ENCODE results near the gene COL3A1.

Gene COL3A1

DNA sequence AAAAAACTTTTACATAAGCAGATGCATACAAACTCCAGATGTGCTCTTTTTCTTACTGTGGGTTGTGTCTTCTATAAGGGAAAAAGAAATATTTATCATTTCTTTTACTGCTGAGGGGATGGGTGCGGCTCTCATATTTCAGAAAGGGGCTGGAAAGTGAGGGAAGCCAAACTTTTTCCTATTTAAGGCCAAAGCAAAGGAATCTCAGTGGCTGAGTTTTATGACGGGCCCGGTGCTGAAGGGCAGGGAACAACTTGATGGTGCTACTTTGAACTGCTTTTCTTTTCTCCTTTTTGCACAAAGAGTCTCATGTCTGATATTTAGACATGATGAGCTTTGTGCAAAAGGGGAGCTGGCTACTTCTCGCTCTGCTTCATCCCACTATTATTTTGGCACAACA is at the start of gene COL3A1:
Gene COL3A1, plus strand, starts transcription at position 210 of the 400 bp plus-strand sequence. Its CDS starts 117 bp downstream, at position 327.
- in situ Hi-C loops (cut with MboI; ENCODE audit: low pct_unique_long_range_greater_than_20kb, low sequenced_read_pairs), result no loop called here
- no peak for DNase-seq

DNA sequence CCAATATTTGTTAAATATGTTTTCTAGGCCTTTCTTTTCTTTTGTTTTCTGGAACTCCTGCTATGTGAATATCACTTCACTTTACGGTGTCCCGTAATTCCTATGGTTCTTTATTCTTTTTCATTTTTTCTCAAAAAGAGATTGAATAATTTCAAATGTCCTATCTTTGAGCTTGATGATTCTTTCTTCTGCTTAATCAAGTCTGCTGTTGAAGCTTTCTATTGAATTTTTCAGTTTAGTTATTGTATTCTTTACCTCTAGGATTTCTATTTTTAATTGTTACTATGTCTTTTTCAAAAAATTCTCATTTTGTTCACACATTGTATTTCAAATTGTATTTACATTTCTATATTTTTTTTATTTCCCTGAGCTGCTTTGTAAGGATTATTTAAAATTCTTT is 45.5 kb upstream of the COL3A1 start:
- in situ Hi-C loops (cut with MboI; ENCODE audit: low pct_unique_long_range_greater_than_20kb, low sequenced_read_pairs), result no loop called here
- DNase-seq, result no peak

DNA sequence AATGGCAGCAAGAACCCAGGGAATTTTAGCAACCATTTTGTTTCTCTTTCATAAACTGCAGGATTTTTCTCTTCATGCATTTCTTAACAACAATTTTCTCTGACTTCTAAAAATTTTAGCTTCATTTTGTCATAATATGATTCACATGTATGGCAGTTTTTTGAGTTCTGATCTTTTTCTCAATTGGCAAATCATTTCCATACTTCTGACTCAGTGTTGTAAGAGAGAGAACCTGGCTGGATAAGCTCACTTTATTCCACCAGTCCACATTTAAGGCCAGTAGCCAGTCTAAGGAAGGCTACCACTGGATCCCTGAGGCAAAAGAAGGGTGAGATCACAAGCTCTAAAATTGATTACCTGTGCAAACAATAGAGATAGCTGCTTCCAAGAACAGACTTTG is 42.8 kb upstream of the COL3A1 start:
- in situ Hi-C loops (cut with MboI; ENCODE audit: low pct_unique_long_range_greater_than_20kb, low sequenced_read_pairs), result no loop called here
- DNase-seq, result no peak

- DNase-seq, result no peak
- in situ Hi-C loops (cut with MboI; ENCODE audit: low pct_unique_long_range_greater_than_20kb, low sequenced_read_pairs), result no loop called here
Observed at GRCh38 chr2:188937228-188938220, 36.6 kb upstream of the COL3A1 start.

GRCh38 chr2:188940171-188940570 is 34.0 kb upstream of the COL3A1 start:
- DNase-seq, result no peak
- in situ Hi-C loops (cut with MboI; ENCODE audit: low pct_unique_long_range_greater_than_20kb, low sequenced_read_pairs), result no loop called here

DNA sequence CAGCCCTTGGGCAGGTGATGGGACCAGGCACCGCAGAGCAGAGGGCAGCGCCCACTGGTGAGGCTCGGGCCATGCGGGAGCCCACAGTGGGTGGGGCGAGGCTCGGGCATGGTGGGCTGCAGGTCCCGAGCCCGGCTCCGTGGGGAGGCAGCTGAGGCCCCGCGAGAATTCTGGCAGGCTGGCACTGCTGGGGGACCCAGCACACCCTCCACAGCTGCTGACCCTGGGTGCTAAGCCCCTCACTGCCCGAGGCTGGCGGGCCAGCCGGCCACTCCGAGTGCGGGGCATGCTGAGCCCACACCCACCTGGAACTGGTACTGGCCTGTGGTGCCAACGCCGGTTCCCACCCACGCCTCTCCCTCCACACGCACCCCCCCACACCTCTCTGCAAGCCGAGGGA is 29.7 kb upstream of the COL3A1 start:
- in situ Hi-C loops (cut with MboI; ENCODE audit: low pct_unique_long_range_greater_than_20kb, low sequenced_read_pairs), result no loop called here
- DNase-seq, result no peak

GRCh38 chr2:188949046-188949818 is 24.9 kb upstream of the COL3A1 start:
- no peak for DNase-seq
- in situ Hi-C loops (cut with MboI; ENCODE audit: low pct_unique_long_range_greater_than_20kb, low sequenced_read_pairs), result no loop called here

GRCh38 chr2:188952901-188953300 is 21.3 kb upstream of the COL3A1 start:
- in situ Hi-C loops (cut with MboI; ENCODE audit: low pct_unique_long_range_greater_than_20kb, low sequenced_read_pairs), result no loop called here

GRCh38 chr2:188956290-188956689 is 17.9 kb upstream of the COL3A1 start:
- no peak for DNase-seq
- in situ Hi-C loops (cut with MboI; ENCODE audit: low pct_unique_long_range_greater_than_20kb, low sequenced_read_pairs), result no loop called here

More at GRCh38 chr2:188952901-188953300, 21.3 kb upstream of the COL3A1 start:
- DNase-seq, result no peak

GRCh38 chr2:188956961-188957360 is 17.2 kb upstream of the COL3A1 start:
- in situ Hi-C loops (cut with MboI; ENCODE audit: low pct_unique_long_range_greater_than_20kb, low sequenced_read_pairs), result no loop called here
- DNase-seq, result no peak

DNA sequence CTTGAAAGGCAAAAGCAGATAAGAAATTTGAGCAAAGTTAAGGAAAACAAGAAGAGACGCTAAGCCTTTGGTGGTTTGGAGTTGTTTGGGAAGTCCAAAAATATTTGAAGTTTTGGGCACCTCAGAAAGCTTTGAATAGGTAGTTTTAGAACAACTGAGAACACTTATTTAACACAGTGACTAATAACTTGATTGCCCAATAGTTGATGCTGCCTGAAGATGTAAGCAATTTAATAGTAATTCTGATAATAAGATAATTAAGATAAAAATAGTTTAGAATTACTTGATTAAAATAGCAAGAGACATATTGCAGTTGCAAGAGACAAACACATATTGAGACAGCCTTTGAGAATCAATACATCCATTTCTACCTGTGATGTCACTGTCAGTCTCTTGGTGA is 16.5 kb upstream of the COL3A1 start:
- in situ Hi-C loops (cut with MboI; ENCODE audit: low pct_unique_long_range_greater_than_20kb, low sequenced_read_pairs), result no loop called here
- no peak for DNase-seq

- in situ Hi-C loops (cut with MboI; ENCODE audit: low pct_unique_long_range_greater_than_20kb, low sequenced_read_pairs), result no loop called here
- DNase-seq, result no peak
Observed at GRCh38 chr2:188963741-188964140, 10.4 kb upstream of the COL3A1 start.

DNA sequence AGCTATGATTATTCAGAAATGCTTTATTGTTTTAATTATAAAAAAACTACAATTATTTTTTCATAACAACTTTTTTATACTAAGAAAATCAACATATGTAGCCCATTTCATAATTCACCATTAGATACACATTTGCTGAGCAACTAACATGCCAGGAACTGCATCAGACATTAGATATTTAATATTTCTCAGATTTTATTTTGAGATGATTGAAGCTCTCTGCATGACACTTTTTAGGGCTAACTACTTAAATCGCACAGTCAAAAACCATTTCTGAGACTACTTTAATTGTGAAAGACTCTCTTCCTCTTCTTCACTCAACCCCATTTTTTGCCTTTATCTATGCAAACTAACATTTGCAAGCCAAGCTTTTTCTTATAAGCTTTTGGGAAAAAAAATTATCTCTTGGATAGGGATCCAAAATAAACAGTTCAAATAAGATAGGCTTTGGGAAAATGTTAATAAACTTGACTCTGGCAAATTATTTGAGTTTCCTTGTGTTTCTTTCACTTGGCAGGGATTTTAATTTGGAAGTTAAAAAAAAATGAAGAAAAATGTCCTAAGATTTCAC is 9.1 kb upstream of the COL3A1 start:
- in situ Hi-C loops (cut with MboI; ENCODE audit: low pct_unique_long_range_greater_than_20kb, low sequenced_read_pairs), result no loop called here
- no peak for DNase-seq

DNA sequence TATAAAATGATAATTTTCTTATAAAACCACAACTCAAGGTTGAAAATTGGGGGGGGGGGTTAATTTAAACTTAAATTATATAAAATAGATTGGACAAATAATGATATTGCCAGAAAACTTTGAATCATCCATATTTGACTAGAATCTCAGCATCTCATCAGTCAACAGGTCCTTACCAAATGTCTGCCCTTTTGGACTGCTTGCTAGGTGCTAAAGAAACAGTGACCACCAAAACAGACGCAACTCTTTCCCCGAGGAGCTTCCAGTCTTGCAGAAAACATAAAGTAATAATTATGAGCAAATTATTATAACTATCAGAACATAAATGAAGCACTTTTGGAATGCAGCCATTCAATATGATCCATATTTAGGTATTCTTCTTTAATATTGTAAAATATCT is 8.6 kb upstream of the COL3A1 start:
- DNase-seq, result no peak
- in situ Hi-C loops (cut with MboI; ENCODE audit: low pct_unique_long_range_greater_than_20kb, low sequenced_read_pairs), result no loop called here

DNA sequence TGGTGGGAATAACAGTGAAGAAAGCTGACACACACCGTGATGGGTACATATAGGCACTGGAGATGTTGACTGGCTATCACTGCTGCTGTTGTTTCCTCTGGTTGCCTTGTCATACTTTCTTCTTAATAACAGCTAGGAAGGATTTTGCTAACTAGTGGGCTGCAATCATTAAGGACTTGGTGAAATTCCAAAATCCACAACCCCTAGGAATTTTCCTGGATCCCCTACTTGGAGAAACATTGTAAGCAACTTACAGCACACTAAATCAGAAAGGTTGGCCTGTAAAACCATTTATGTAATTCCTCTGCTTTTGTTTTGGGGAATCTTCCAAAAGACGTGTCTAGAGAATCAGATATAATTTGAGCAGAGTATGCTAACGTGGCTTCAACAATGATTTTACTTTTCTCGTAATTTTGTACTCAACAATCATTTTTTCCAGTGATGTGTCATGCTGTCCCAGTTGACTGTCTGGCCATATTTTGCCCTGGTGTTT is 8.0 kb upstream of the COL3A1 start:
- in situ Hi-C loops (cut with MboI; ENCODE audit: low pct_unique_long_range_greater_than_20kb, low sequenced_read_pairs), result no loop called here
- no peak for DNase-seq

- in situ Hi-C loops (cut with MboI; ENCODE audit: low pct_unique_long_range_greater_than_20kb, low sequenced_read_pairs), result no loop called here
- no peak for DNase-seq
Observed at GRCh38 chr2:188966728-188967440, 7.3 kb upstream of the COL3A1 start.

DNA sequence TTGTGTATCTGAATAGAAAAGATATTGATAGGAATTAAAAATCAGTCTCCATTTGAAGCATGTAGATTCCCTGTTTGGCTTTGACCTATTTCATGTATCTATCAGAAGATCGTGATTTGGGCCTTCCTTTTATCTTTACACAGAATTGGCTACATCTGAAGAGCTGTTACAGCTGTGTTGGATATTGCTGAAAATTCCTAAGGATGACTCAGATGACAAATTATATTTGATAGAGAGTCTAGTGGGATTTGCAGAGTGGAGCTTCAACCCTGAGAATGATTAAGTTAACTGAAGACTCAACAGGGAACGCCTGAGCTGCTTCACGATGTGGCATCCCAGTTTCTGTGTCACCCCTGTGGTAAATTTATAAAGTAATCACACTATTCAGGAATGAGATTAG is 4.9 kb upstream of the COL3A1 start:
- no peak for DNase-seq

DNA sequence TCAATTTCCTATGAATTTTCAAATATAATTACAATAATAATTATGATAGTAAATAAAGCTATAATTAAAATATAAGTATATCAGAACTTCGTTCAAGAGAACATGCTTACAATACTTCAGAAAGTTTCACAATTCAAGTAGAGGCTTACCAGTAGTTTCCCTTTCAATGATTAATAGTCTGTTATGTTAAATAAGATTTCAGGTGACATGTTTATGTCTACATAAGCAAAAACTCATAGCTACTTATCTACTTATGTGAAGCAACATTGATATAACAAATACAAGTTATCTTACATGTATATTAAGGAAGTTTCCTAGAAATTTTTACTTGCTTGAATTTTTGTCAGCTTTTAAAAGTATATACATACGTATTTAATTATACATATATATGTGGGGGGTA is 4.5 kb upstream of the COL3A1 start:
- in situ Hi-C loops (cut with MboI; ENCODE audit: low pct_unique_long_range_greater_than_20kb, low sequenced_read_pairs), result no loop called here
- DNase-seq, result no peak

More for the DNA sequence above, 4.9 kb upstream of the COL3A1 start:
- in situ Hi-C loops (cut with MboI; ENCODE audit: low pct_unique_long_range_greater_than_20kb, low sequenced_read_pairs), result no loop called here

- in situ Hi-C loops (cut with MboI; ENCODE audit: low pct_unique_long_range_greater_than_20kb, low sequenced_read_pairs), result no loop called here
- DNase-seq, result no peak
Observed at GRCh38 chr2:188970211-188970610, 4.0 kb upstream of the COL3A1 start.
